ENCODE results near the gene FGF22.
A peak's percentile ranks its signal among the peaks of the same experiment; 100 is the strongest.
"Not testable (repeated sequence)": the region's sequence is repeated elsewhere in the genome, so short reads cannot be mapped to it uniquely, and the experiment has no call there.

FGF22 gene

GRCh38 chr19:607301-608154 lies 32.2 kb upstream of the FGF22 start:
- DNase-seq (ENCODE audit: low read depth): no peak

- DNase-seq (ENCODE audit: low read depth): no peak
Observed at GRCh38 chr19:608155-609003, 31.3 kb upstream of the FGF22 start.

- DNase-seq (ENCODE audit: low read depth): no peak
Observed at GRCh38 chr19:609004-609346, 30.7 kb upstream of the FGF22 start.

- DNase-seq (ENCODE audit: low read depth): no peak
Observed at GRCh38 chr19:610071-610800, 29.4 kb upstream of the FGF22 start.

- DNase-seq (ENCODE audit: low read depth): no peak
Observed at GRCh38 chr19:610801-611480, 28.7 kb upstream of the FGF22 start.

GRCh38 chr19:611481-611868 lies 28.2 kb upstream of the FGF22 start:
- peak; percentile 55 for DNase-seq (ENCODE audit: low read depth)

GRCh38 chr19:612941-613340 lies 26.7 kb upstream of the FGF22 start:
- DNase-seq (ENCODE audit: low read depth): no peak

GRCh38 chr19:613732-614567 lies 25.7 kb upstream of the FGF22 start:
- DNase-seq (ENCODE audit: low read depth): no peak

- no peak for DNase-seq (ENCODE audit: low read depth)
Observed at GRCh38 chr19:615619-616018, 24.1 kb upstream of the FGF22 start.

GRCh38 chr19:616062-616700 lies 23.5 kb upstream of the FGF22 start:
- DNase-seq (ENCODE audit: low read depth): no peak

- DNase-seq (ENCODE audit: low read depth): no peak
Observed at GRCh38 chr19:616747-617526, 22.7 kb upstream of the FGF22 start.

- DNase-seq (ENCODE audit: low read depth): no peak
Observed at GRCh38 chr19:617551-618246, 22.0 kb upstream of the FGF22 start.

- no peak for DNase-seq (ENCODE audit: low read depth)
Observed at GRCh38 chr19:618247-618619, 21.4 kb upstream of the FGF22 start.

GRCh38 chr19:618674-619285 lies 20.9 kb upstream of the FGF22 start:
- DNase-seq (ENCODE audit: low read depth): no peak

- DNase-seq (ENCODE audit: low read depth): no peak
Observed at GRCh38 chr19:619286-620002, 20.2 kb upstream of the FGF22 start.

GRCh38 chr19:620166-620862 lies 19.4 kb upstream of the FGF22 start:
- no peak for DNase-seq (ENCODE audit: low read depth)

GRCh38 chr19:621191-621590 lies 18.5 kb upstream of the FGF22 start:
- not testable (repeated sequence) for DNase-seq (ENCODE audit: low read depth)

GRCh38 chr19:621819-622218 lies 17.9 kb upstream of the FGF22 start:
- no peak for DNase-seq (ENCODE audit: low read depth)
